GM12872 (cell line): ENCODE results near the gene LRRC1.

Experiments used
- CTCF ChIP-seq: IDR thresholded peaks from 3 replicates; pipeline ENCODE4 v1.5.1; 2011; ENCODE audit warnings: low read depth, mild to moderate bottlenecking, low read length, moderate library complexity; ENCODE audit not compliant: insufficient read depth

LRRC1 gene

GRCh38 chr6:53794720-53795339, at the start of gene LRRC1:
Gene LRRC1, plus strand, starts transcription at chr6:53795005. Its CDS starts 252 bp downstream, at chr6:53795257.
- TF ChIP-seq CTCF: no peak

GRCh38 chr6:53746442-53747103, 48.2 kb upstream of the LRRC1 start:
- no peak for TF ChIP-seq CTCF

- TF ChIP-seq CTCF: no peak
These were observed 44.7 kb upstream of the LRRC1 start for GRCh38 chr6:53750052-53750650.

- no peak for TF ChIP-seq CTCF
These were observed 43.4 kb upstream of the LRRC1 start for GRCh38 chr6:53751417-53751816.

- TF ChIP-seq CTCF: no peak
These were observed 42.4 kb upstream of the LRRC1 start for GRCh38 chr6:53752440-53752839.

GRCh38 chr6:53752856-53753255, 41.9 kb upstream of the LRRC1 start:
- no peak for TF ChIP-seq CTCF

GRCh38 chr6:53754330-53754729, 40.5 kb upstream of the LRRC1 start:
- no peak for TF ChIP-seq CTCF
